ENCODE results near the gene KIF5A.

GRCh38 chr12:57612711-57613426 is 63.0 kb downstream of the KIF5A start:
- TF ChIP-seq, protein P1, sequence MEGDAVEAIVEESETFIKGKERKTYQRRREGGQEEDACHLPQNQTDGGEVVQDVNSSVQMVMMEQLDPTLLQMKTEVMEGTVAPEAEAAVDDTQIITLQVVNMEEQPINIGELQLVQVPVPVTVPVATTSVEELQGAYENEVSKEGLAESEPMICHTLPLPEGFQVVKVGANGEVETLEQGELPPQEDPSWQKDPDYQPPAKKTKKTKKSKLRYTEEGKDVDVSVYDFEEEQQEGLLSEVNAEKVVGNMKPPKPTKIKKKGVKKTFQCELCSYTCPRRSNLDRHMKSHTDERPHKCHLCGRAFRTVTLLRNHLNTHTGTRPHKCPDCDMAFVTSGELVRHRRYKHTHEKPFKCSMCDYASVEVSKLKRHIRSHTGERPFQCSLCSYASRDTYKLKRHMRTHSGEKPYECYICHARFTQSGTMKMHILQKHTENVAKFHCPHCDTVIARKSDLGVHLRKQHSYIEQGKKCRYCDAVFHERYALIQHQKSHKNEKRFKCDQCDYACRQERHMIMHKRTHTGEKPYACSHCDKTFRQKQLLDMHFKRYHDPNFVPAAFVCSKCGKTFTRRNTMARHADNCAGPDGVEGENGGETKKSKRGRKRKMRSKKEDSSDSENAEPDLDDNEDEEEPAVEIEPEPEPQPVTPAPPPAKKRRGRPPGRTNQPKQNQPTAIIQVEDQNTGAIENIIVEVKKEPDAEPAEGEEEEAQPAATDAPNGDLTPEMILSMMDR (IDR thresholded peaks at IDR 0.05; ENCODE audit: insufficient read depth, low read length, poor library complexity, severe bottlenecking) = no peak
- no peak for TF ChIP-seq EZH2phosphoT487 (conservative IDR thresholded peaks at IDR 0.05; ENCODE audit: low read length)

All from SU-DHL-6 (cell line).